K562 (cell line): ENCODE measurements around the gene CDC37. TPM values are rescaled to one million over a fixed set of nuclear protein-coding genes. Genes with fewer than 3 reads are reported as not detected.

Source experiments
- ATF4 ChIP-seq: fragments of 450-650 bp; formaldehyde crosslinking; IDR thresholded peaks from 2 replicates; pipeline ENCODE4 v1.4.0; 2022; ENCODE audit warnings: mild to moderate bottlenecking, moderate library complexity
- CBFB ChIP-seq: sonication (generic); formaldehyde crosslinking; IDR thresholded peaks from 2 replicates; pipeline ENCODE4 v1.4.0; 2020; ENCODE audit warnings: mild to moderate bottlenecking, missing genetic modification reagents
- DACH1 ChIP-seq: fragments of 450-650 bp; IDR thresholded peaks from 2 replicates; pipeline ENCODE4 v1.6.1; 2018; ENCODE audit not compliant: partially characterized antibody
- DPF2 ChIP-seq: fragments of 450-650 bp; IDR thresholded peaks from 2 replicates; pipeline ENCODE4 v1.6.1; 2016
- EGR1 ChIP-seq: fragments of 450-650 bp; conservative IDR thresholded peaks from 2 replicates; pipeline ENCODE4 v1.6.1; 2017; ENCODE audit warnings: mild to moderate bottlenecking
- KHSRP ChIP-seq: fragments of 450-650 bp; IDR thresholded peaks from 2 replicates; pipeline ENCODE4 v1.6.1; 2017
- MAFF ChIP-seq: IDR thresholded peaks from 2 replicates; pipeline ENCODE4 v1.6.1; 2012; ENCODE audit warnings: low read length, improper control_type of control experiment
- NR1H2 ChIP-seq: sonication (generic); formaldehyde crosslinking; IDR thresholded peaks from 2 replicates; pipeline ENCODE4 v1.4.0; 2020; ENCODE audit warnings: mild to moderate bottlenecking, missing genetic modification reagents
- PHTF2 ChIP-seq: fragments of 250-450 bp; sonication (Bioruptor Pico); IDR thresholded peaks from 2 replicates; pipeline ENCODE4 v1.5.0; 2021; ENCODE audit warnings: mild to moderate bottlenecking
- RBBP5 ChIP-seq: fragments of 200-600 bp; sonication (generic); IDR thresholded peaks from 2 replicates; pipeline ENCODE4 v1.6.1; 2012; ENCODE audit warnings: borderline replicate concordance, mild to moderate bottlenecking, low read length, control low read depth, inconsistent platforms; ENCODE audit not compliant: insufficient read depth, poor library complexity, severe bottlenecking
- RCOR1 ChIP-seq, 2 experiments: IDR thresholded peaks; 2 replicates each; pipeline ENCODE4 v1.6.1; 2012; ENCODE audit warnings: low read depth in 2 of 2, low read length in 2 of 2, borderline replicate concordance in 1 of 2, improper control_type of control experiment in 1 of 2
- SRSF1 ChIP-seq: fragments of 200-400 bp; formaldehyde crosslinking; IDR thresholded peaks from 2 replicates; pipeline ENCODE4 v1.6.1; 2017; ENCODE audit warnings: mild to moderate bottlenecking, low read depth, low read length, moderate library complexity
- SRSF7 ChIP-seq: fragments of 200-400 bp; formaldehyde crosslinking; optimal IDR thresholded peaks from 2 replicates; pipeline ENCODE3; 2017; ENCODE audit warnings: mild to moderate bottlenecking, low read depth, low read length
- ZBTB40 ChIP-seq, 2 experiments: fragments of 450-650 bp in 1 of 2; sonication (generic) in 1 of 2; formaldehyde crosslinking in 1 of 2; IDR thresholded peaks; 2 replicates each; pipeline versions ENCODE4 v1.7.1 to v1.9.0; 2016 to 2022; ENCODE audit warnings: inconsistent platforms in 1 of 2, mild to moderate bottlenecking in 1 of 2, missing genetic modification reagents in 1 of 2
- ZC3H8 ChIP-seq: fragments of 450-650 bp; IDR thresholded peaks from 2 replicates; pipeline ENCODE4 v1.6.1; 2017
- ZFP91 ChIP-seq: sonication (generic); formaldehyde crosslinking; IDR thresholded peaks from 2 replicates; pipeline ENCODE4 v1.8.0; 2022; ENCODE audit warnings: mild to moderate bottlenecking, missing genetic modification reagents
- ZKSCAN3 ChIP-seq: fragments of 250-450 bp; sonication (Bioruptor Pico); IDR thresholded peaks from 2 replicates; pipeline ENCODE4 v1.4.0; 2020
- ZNF24 ChIP-seq: fragments of 450-650 bp; IDR thresholded peaks from 2 replicates; pipeline ENCODE4 v1.6.1; 2016
- polyA plus RNA-seq, 8 experiments: library from polyadenylated mRNA; depleted of rRNA in 4 of 8; stranded (reverse) in 5 of 8; unstranded in 3 of 8; fragments of >200 nt; fragmentation: Nextera tagmentation in 2 of 8; fragmentation: Illumina TruSeq in 1 of 8; extraction: Ambion mirVana in 2 of 8; extraction: Trizol in 1 of 8; gene quantifications; 2 replicates each; pipeline versions ENCODE4 v1.2.1 to v1.2.3, GENCODE V29; 2011 to 2014; ENCODE audit warnings: inconsistent platforms in 1 of 8, missing spikeins in 1 of 8
- total RNA-seq, 7 experiments: library from RNA; depleted of rRNA in 6 of 7; stranded (reverse); fragments of >200 nt in 6 of 7; fragmentation: Illumina TruSeq in 2 of 7; extraction: Trizol in 2 of 7; gene quantifications; 2 replicates each; pipeline versions ENCODE4 v1.2.1 to v1.2.3, GENCODE V29; 2011 to 2021; ENCODE audit warnings: low replicate concordance in 1 of 7

The CDC37 gene
- total and polyA plus RNA-seq, 9 of the 15 experiments (the other 6 are each of a cell fraction or from before 2014, with no cell fraction given), result 6.6 to 538 (median 227) TPM

- TF ChIP-seq ATF4 (CRISPR knock-in tag), result no peak
- TF ChIP-seq KHSRP, result no peak
- no peak for TF ChIP-seq PHTF2
- no peak for TF ChIP-seq SRSF1
- peak; percentile 6 for TF ChIP-seq ZBTB40 (IDR thresholded peaks at IDR 0.05)
- no peak for TF ChIP-seq ZBTB40 (CRISPR knock-in tag; IDR thresholded peaks at IDR 0.05)
- peak; percentile 94 to 99 for TF ChIP-seq RCOR1 (IDR thresholded peaks at IDR 0.05; ENCODE audit: borderline replicate concordance in 1 of 2, low read depth in 2 of 2, low read length in 2 of 2)
- TF ChIP-seq CBFB (CRISPR knock-in tag), result peak; percentile 95
- TF ChIP-seq MAFF, result no peak
- TF ChIP-seq ZC3H8, result 0 out of 2 replicates have a peak, but pooled peaks have one; percentile 48
- TF ChIP-seq ZNF24, result peak; percentile 61; the same call in 1 of the 2 replicates
- no peak for TF ChIP-seq DACH1
- TF ChIP-seq NR1H2 (CRISPR knock-in tag), result peak; percentile 75; the same call in 1 of the 2 replicates
- peak; percentile 16 for TF ChIP-seq RBBP5
- TF ChIP-seq SRSF7, result no peak
- peak; percentile 61 for TF ChIP-seq DPF2
- TF ChIP-seq ZKSCAN3 (CRISPR knock-in tag), result no peak
- peak; percentile 38; the same call in 1 of the 2 replicates for TF ChIP-seq EGR1
- no peak for TF ChIP-seq ZFP91 (CRISPR knock-in tag)
These were observed 28.1 kb upstream of the CDC37 start (continued) for GRCh38 chr19:10431254-10431942.
